GM12872 (cell line): ENCODE results near the gene WDR7.

Experiments
- CTCF ChIP-seq: IDR thresholded peaks from 3 replicates; pipeline ENCODE4 v1.5.1; 2011; ENCODE audit warnings: low read depth, mild to moderate bottlenecking, low read length, moderate library complexity; ENCODE audit not compliant: insufficient read depth

The WDR7 gene

GRCh38 chr18:56804395-56804794 lies 153.2 kb downstream of the WDR7 start:
- no peak for TF ChIP-seq CTCF

GRCh38 chr18:56807901-56808300 lies 156.7 kb downstream of the WDR7 start:
- no peak for TF ChIP-seq CTCF

- no peak for TF ChIP-seq CTCF
These were observed 161.5 kb downstream of the WDR7 start for GRCh38 chr18:56812674-56813073.

- TF ChIP-seq CTCF, result no peak
These were observed 164.8 kb downstream of the WDR7 start for GRCh38 chr18:56815926-56816325.

- no peak for TF ChIP-seq CTCF
These were observed 172.9 kb downstream of the WDR7 start for GRCh38 chr18:56823986-56824565.

GRCh38 chr18:56825321-56825720 lies 174.2 kb downstream of the WDR7 start:
- TF ChIP-seq CTCF, result no peak

- TF ChIP-seq CTCF, result no peak
These were observed 174.7 kb downstream of the WDR7 start for GRCh38 chr18:56825878-56826277.
